Brain pericyte (primary cell): ENCODE measurements around the gene SPSB2.

Source experiments
- DNase-seq: peaks from one replicate; pipeline ENCODE4 v3.0.0-alpha.2; 2012; ENCODE audit warnings: low read depth, low spot score

The SPSB2 gene

GRCh38 chr12:6831450-6831995 lies 41.6 kb downstream of the SPSB2 start:
- DNase-seq, result no peak

- no peak for DNase-seq
Measured at GRCh38 chr12:6830999-6831398, 42.1 kb downstream of the SPSB2 start.

- DNase-seq, result no peak
Measured at GRCh38 chr12:6830286-6830890, 42.7 kb downstream of the SPSB2 start.

- DNase-seq, result no peak
Measured at GRCh38 chr12:6829536-6830220, 43.4 kb downstream of the SPSB2 start.

GRCh38 chr12:6828781-6829535 lies 44.1 kb downstream of the SPSB2 start:
- no peak for DNase-seq

- no peak for DNase-seq
Measured at GRCh38 chr12:6827982-6828780, 44.9 kb downstream of the SPSB2 start, which contains the start of gene P3H3. P3H3 (plus strand) TSS chr12:6828407; CDS start chr12:6828441, 34 bp downstream.

- DNase-seq, result peak; percentile 26
Measured at GRCh38 chr12:6827437-6827911, 45.6 kb downstream of the SPSB2 start.

- no peak for DNase-seq
Measured at GRCh38 chr12:6826734-6827436, 46.2 kb downstream of the SPSB2 start.

GRCh38 chr12:6826125-6826733 lies 46.9 kb downstream of the SPSB2 start:
- DNase-seq, result no peak

- DNase-seq, result peak; percentile 66
Measured at GRCh38 chr12:6825398-6826124, 47.5 kb downstream of the SPSB2 start.

GRCh38 chr12:6824901-6825381 lies 48.2 kb downstream of the SPSB2 start:
- no peak for DNase-seq

GRCh38 chr12:6824085-6824775 lies 48.9 kb downstream of the SPSB2 start:
- no peak for DNase-seq

GRCh38 chr12:6823182-6824084 lies 49.7 kb downstream of the SPSB2 start:
- no peak for DNase-seq

GRCh38 chr12:6822426-6823135 lies 50.5 kb downstream of the SPSB2 start:
- no peak for DNase-seq

GRCh38 chr12:6821591-6822425 lies 51.3 kb downstream of the SPSB2 start, which contains the start of gene GPR162:
GPR162 (plus strand) TSS chr12:6821821; CDS start chr12:6823899, 2,078 bp downstream.
- DNase-seq, result no peak
